ENCODE results near the gene KCNQ1.

KCNQ1 gene

DNA sequence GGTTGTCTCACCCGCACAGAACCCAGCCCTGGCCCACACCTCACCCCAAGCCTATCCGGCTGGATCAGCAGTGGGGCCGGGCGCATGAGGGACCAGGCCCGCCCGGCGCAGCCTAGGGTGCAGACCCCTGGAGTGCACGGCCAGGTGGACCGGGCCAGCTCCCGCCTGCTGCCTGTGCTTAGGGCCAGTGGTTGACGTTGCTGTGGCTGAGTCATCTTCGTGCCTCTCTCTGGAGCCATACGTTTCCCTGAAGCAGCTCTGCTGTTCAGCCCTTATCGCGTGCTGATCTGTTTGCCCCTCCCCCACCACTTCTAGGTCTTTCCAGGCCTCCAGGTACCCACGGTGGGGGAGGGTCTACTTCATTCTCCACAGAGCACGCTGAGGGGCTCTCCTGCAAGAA lies 401.2 kb downstream of the KCNQ1 start:
- FAIRE-seq (no peak), DNase-seq (ENCODE audit: low spot score) (no peak)

DNA sequence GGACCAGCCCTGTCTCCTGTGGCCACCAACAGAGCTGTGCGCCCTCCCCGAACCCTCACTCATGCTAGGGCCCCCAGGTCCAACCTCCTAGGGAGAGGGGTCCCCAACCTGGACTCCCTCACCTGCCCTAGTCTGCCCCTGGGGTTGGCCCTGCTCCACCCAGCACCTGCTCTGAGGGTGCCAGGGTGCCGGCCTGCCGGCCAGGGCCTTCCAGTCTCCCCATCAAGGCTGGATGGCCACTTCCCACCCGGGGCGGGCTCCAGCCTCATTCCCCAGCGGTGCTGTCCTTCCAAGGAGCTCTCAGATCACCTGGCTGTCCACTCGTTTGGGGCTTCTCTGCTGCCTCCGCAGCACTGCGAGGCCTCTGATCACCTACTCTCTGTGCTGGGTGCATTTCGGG lies 401.7 kb downstream of the KCNQ1 start:
- no peak for DNase-seq (ENCODE audit: low spot score)
- FAIRE-seq, result no peak

DNA sequence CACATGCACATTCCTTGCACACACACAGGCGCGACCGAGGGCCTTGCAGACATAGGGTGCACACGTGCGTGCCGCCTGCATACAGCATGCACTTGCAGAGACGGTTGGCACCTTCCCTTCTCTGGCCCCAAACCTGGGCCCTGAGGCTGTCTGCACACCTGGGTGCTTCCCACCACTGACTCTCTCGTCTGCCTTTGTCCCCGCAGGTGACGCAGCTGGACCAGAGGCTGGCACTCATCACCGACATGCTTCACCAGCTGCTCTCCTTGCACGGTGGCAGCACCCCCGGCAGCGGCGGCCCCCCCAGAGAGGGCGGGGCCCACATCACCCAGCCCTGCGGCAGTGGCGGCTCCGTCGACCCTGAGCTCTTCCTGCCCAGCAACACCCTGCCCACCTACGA lies 402.8 kb downstream of the KCNQ1 start:
- DNase-seq (ENCODE audit: low spot score) (no peak), FAIRE-seq (no peak)

DNA sequence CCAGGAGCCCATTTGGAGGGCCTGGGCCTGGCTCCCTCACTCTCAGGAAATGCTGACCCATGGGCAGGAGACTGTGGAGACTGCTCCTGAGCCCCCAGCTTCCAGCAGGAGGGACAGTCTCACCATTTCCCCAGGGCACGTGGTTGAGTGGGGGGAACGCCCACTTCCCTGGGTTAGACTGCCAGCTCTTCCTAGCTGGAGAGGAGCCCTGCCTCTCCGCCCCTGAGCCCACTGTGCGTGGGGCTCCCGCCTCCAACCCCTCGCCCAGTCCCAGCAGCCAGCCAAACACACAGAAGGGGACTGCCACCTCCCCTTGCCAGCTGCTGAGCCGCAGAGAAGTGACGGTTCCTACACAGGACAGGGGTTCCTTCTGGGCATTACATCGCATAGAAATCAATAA lies 403.7 kb downstream of the KCNQ1 start:
- FAIRE-seq (no peak), DNase-seq (ENCODE audit: low spot score) (no peak)

DNA sequence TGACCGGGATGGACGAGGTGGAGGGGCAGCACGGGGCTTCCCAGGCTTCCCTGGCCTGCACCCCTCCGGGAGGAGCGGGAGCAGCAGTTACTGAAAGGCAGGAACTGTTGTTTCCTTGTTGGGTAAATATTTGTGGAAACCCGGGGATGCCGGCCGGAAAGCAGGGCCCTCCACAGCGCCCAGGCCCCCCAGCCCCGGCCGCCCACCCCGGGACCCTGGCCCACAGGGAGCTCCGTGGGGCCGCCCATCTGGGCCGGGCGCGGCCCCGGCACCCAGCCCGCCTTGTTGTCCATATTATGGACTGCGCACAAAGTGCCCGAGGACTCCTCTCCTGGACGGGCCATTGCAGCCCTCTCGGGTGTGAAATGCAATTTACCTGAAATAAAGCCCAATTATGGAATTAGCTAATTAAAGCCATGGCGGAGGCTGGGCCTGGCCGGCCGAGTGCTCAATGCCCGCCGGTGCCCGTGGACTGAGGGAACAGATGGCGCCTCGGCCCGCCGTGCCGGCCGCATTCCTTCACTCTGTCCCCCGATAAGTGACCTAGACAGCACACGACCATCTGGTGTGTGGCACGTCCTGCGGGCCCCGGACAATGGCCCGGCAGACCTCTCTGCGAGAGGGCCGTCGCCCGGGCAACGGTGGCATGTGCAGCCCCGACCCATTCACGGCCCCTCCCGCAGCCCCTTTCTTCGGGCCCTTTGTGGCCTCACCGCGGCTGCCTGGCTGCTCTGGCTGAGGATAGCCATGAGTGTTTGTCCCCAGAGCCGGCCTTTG lies 405.4 kb downstream of the KCNQ1 start:
- FAIRE-seq, result no peak
- no peak for DNase-seq (ENCODE audit: low spot score)

DNA sequence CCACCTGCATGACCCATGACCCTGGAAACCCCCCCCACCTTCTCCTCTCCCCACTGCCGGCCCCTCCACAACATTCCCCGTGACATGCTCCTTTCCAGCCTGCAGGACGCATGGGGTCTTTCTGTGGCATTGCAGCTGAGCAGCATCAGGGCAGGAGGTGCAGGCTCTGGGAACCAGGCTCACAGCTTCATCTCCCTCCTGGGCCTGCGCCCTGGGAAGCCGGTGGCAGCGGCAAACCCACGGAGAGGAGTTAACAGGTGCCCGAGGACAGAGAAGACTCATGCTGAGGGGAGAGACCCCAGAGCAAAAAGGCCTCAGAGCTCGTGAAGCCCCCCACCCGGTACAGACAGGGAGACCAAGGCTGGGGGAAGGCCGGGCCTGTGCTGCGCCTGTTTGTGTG lies 408.6 kb downstream of the KCNQ1 start:
- FAIRE-seq (no peak), DNase-seq (ENCODE audit: low spot score) (no peak)

DNA sequence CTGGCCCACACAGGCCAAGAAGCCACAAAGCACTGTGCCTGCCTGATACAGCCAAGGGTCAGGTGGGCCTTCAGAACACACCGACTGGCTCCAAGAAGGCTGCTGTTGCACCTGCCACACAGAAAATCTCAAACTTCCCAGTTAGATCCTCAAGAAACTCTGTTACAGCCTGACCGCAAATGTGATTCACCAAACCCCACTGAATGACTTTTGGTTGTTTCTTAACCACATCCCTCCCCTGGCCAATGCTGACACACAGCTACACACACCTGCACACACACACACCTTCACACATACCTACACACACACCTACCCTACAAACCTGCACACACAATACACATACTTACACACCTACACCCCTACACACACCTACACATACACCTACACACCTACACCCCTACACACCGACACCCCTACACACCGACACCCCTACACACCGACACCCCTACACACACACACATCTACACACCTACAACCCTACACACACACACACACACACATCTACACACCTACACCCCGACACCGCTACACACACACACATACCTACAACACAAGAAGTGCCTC lies 409.3 kb downstream of the KCNQ1 start:
- no peak for FAIRE-seq
- peak; percentile 4 for DNase-seq (ENCODE audit: low spot score)

DNA sequence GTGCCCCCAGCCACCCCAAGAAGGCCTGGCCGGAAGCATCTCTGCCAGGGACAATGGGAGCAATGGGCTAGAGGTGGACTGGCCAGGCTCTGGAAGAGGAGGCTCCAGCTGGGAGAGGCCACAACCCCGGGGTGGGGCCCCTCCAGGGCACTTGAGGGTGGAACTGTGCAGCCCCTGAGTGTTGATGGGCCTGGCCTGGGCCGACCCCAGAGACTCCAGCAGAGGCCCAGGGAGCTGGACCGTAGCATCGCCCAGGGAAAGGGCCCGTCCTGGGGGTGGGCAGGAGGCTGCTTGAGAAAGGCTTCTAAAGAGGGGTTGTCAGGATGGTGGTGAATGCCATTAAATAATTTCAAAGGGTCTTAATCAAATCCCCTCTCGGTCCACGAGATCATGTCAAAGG lies 410.4 kb downstream of the KCNQ1 start:
- DNase-seq (ENCODE audit: low spot score) (no peak), FAIRE-seq (no peak)

DNA sequence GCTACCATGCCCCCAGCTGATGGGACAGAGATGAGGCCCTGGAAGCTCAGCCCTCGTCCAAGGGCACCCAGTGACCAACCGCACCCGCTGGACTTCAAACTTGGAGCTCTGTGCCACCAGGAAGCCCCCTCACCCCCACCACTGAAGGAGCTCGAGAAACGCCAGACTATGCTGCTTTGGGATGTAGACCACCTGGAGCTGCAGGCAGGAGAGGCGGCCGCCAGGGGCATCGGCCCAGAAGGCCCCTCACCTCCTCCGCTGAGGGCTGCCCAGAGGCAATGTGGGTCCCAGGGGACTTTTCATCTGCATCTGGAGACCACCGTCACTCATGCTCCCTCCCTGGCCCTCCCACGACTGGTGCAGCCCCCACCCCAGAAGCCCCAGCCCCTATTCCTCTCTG lies 412.5 kb downstream of the KCNQ1 start:
- no peak for FAIRE-seq
- DNase-seq (ENCODE audit: low spot score), result no peak

DNA sequence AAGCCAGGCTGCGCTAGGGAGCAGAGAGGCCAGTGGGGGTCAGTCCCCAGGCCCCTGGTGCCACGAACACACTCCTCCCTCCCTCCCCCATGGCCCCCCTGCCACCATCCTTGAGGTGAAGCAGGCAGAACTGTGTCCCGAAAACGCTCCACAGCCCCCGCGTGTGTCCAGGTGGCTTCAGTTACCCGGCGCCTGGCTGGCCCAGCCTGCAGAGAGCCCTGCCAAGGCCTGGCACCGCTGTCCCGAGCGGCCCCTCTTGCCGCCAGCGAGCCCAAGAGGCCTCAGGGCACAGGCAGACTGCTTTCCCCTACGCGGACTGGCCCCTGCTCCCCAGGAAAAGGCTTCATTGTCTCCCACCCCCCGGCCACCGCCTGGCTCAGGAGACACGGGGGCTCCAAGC lies 413.1 kb downstream of the KCNQ1 start:
- no peak for FAIRE-seq

DNA sequence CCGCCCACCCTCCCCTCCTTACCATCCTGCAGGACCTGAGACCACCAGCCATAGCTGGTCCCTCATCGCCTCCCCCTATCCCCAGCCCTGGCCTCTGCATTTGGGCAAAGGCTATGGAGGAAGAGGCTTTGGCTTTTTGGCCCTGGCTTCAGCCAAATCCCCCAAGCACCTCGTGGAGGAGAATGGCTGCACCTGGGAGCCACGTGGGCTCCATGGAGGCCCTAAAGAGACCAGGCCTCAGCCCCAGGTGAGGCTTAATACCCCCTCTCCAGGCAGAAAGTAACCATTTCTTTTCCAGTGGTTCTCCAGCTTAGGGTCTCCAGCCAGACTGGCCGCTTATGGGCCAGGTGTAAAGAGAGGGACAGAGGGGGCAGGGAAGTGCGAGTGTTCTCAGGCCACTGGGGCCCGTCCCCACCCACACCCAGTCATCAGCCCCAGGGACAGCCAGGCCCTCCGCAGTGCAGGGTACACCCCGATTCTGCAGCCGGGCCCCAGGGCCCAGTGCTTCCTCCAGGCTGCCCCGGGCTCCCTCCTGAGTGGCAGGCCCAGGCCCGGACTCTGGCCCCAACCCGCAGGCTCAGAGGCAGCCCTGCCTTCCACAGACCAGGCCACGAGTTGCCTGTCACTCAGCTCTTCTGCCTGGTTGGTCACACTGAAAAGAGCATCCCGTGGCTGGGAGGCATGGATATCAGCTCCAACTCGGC lies 414.3 kb downstream of the KCNQ1 start:
- DNase-seq (ENCODE audit: low spot score), result no peak
- FAIRE-seq, result no peak

More for the DNA sequence above, 413.1 kb downstream of the KCNQ1 start:
- no peak for DNase-seq (ENCODE audit: low spot score)

DNA sequence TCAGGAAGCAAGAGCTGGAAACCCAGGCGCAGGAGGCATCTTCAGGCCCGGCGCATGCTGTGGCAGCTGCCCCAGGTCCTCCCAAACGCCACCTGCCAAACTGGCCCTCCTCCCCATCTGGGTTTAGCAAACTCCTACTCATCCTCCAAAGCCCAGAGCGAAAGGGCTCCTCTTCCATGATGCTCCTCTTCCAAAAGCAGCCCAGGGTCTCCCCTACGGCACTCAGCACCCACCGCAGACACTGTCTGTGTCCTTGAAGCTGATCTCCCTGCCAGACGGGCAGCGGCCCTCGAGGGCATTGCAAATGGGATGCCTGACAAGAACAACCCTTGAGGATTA lies 414.9 kb downstream of the KCNQ1 start:
- FAIRE-seq, result no peak

DNA sequence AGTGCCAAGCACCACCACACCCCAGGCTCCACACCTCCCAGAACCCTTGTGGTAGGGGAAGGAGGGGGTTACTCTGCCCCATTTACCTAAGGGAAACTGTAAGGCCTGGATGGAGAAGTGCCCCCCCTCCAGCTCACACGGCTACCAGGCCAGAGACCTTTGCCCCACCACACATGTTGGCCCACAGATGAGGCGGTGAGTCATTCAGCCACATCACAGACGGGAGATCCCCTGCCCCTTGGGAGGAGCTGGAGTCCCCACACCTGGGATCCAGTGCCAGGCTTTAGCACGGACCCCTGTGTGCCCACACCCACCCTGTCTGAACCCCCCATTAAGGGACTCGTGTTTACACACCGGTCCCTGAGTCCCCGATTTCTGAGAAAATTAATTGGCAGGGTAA lies 415.8 kb downstream of the KCNQ1 start:
- no peak for FAIRE-seq
- DNase-seq (ENCODE audit: low spot score), result peak; percentile 49

More for the DNA sequence above, 414.9 kb downstream of the KCNQ1 start:
- no peak for DNase-seq (ENCODE audit: low spot score)

DNA sequence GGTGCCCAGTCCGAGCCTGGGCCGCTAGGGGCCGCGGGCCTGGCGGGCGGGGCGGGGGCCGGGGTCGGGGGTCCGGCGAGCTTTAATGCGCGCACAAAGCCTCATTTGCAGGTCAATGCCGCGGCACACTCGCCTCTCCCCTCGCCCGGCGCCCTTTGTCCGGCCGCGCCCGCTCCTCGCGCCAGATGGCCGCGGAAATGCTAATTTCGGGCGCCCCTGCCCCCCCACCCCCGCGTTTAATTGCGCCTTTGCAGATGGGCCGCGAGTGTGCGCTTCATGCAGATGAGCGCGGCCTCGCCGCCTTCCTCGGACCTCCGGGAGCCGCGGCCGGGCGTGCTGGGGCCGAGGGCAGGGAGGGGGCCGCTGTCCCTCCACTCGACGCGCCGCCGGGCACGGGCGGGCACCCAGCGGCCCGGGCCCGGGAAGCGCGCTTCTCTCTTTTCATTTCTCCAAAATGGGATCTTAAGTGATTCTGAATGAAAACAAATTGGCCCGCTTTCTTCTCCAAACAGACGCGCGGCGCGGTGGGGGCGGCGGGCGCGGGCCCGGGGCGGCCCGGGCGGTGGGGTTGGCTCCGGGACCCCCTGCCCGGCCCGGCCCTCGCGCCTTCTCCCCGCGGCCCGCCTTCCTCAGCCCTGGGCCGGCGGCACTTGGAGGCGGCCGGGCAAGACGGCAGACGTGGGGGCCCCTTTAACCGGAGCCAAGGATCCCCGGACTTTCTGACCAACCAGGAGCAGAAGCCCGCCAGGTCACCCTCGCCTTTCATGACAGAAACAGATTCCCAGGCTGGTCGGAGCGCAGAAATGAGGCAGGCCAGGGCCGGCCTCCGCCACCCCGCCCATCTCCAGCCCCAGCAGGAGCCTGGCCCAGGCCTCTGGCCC lies 417.8 kb downstream of the KCNQ1 start:
- FAIRE-seq, result no peak
- no peak for DNase-seq (ENCODE audit: low spot score)

DNA sequence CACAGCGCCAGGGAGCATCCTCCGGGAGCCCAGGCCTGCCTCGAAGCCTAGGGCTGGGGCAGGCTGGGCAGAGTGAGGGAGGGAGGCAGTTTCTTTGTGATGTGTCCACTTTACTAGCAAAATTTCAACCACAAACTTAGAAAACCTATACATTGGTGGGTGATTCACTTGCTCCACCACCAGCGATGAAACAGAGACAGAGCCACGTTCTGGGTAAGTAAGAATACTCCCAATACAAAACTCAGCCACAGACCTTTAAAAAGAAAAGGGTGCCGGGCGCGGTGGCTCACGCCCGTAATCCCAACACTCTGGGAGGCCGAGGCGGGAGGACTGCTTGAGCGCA lies 418.4 kb downstream of the KCNQ1 start:
- DNase-seq (ENCODE audit: low spot score) (no peak), FAIRE-seq (no peak)

DNA sequence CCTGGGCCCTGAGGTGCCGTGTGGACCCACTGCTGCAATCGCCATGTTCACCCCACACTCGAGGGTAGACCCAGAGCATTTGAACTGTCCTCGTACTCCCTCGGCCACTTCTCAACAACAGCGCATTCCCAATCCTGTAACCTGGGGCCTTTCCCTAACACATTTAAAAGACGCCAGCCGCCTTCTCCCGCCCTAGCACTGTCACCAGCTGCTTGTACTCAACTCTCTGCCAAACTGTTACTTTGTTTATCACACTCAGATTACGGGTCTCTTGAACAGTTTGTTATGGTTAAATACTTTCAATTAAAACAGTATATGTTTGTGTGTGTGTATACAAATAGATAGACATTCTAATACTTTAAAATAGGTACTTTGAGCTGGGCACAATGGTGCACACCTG lies 420.1 kb downstream of the KCNQ1 start:
- DNase-seq (ENCODE audit: low spot score), result no peak
- FAIRE-seq, result no peak

DNA sequence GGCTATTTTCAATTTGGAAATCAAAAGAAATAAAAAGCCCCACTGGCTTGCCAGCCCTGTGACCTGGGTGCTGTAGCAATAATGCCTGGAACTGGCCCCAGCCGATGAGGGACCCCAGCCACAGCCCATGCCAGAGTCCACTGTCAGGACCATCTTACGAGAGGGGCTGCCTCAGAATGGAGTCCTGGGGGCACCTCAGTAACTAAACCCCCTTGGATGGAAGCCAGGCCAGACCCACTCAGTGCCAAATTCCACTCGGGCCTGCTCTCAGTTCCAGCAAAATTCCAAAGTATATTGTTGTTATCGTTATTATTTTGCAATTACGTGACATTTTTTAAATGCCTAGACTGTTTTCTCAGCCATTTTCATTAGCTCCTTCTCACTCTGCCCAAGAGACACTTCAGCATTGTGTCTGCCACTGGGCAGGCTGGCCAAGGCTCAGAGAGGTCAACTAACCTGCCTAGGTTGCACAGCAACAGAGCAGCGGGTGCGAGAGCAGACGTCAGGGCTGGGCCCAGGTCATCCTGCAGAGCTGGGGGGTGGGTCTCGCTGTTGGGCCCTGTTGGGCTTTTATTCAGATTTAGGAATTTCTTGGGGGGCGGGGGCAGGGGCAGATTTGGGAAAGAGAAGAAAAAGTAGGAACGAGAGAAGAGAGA lies 421.2 kb downstream of the KCNQ1 start:
- FAIRE-seq (no peak), DNase-seq (ENCODE audit: low spot score) (no peak)

DNA sequence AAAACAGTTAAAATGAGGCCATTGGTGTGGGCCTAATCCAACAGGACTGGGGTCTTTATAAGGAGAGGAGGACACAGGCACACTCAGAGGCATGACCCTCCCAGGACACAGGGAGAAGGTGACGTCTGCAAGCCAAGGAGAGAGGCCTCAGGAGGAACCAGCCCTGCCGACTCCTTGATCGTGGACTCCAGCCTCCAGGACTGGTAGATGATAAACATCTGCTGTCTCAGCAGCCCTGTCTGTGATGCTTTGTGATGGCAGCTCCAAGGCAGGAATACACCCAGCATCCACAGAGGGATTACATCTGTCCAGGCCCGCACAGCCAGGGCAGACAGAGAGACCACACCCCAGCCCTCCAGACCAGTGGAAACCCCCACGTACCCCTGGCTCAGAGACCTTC lies 422.3 kb downstream of the KCNQ1 start:
- DNase-seq (ENCODE audit: low spot score) (no peak), FAIRE-seq (no peak)

DNA sequence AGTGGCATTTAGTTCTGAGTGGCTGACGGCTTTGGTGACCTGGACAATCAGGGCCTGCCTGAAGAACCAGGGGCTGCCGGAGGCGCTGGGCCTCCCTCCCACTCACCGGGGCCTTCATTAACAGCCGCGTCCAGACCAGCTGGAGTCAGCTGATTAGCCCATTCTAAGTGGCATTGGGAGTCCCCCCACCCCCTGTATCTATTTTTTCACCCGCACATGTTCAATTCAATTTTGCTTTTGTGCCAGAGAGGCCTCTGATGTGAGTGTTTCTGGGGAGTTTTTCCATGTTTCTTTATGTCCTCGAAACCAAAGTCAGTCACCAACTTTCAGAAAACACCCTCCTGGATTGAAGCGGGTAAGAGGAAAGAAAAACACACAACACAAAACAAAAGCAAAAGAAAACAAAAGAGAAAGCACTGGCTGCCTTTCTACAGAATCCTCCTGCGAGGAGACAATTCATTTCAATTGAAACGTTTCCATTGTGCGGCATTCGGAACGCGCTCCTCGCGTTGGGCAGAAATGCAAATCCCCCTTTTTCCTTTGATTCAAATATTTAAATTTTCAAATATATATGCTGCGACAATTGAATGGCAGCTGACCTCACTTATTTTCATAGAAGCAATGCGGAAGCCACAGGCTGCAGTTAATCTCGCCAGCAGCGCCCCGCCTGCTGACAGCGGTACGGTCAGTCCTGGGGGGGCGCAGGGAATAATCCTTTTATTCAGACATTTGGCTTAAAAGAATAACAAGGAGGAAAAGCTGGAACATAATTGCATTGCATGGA lies 423.1 kb downstream of the KCNQ1 start:
- no peak for DNase-seq (ENCODE audit: low spot score)
- FAIRE-seq, result no peak

DNA sequence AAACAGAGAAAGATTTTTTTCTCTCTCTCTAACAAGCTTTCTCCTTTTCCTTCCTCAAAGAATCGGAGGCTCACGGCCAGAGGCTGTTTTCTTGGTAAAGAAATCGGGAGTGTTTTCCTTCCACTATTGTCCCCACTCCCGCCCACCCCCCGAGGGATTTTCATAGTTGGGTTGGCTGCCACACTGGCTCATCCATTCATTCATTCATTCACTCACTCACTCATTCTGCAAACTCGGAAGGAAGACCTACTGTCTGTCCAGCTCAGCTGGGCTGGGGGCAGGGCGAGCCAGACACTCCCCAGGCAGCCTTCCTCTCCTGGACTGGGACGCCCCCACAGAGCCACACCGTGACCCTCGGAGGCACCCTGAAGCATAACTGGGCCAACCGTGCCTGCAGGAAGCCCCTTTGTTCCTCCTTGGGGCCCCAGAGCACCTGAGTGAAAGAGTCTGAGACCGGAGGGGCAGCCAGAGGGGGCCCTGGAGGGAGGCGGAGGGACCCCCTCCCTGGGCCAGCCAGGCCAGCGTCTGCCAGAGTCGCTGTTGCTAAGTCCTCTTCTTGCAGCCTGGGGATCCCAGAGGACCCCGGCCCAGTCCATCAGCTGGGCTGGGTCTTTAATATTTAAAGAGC lies 423.8 kb downstream of the KCNQ1 start:
- DNase-seq (ENCODE audit: low spot score) (no peak), FAIRE-seq (no peak)

Measured in RCC 7860 (cell line).